Measurements from ENCODE around the gene ITIH4. TPM values are rescaled to one million over a fixed set of nuclear protein-coding genes. Genes with fewer than 3 reads are reported as not detected.

The ITIH4 gene
- total and polyA plus RNA-seq, 2 of the 13 experiments (the other 11 are each of a cell fraction or from before 2014, with no cell fraction given) = 2.7 to 5.3 TPM

GRCh38 chr3:52777127-52777958 is 53.1 kb downstream of the ITIH4 start, which contains the start of gene ITIH1 (continued):
- TF ChIP-seq, protein P1, sequence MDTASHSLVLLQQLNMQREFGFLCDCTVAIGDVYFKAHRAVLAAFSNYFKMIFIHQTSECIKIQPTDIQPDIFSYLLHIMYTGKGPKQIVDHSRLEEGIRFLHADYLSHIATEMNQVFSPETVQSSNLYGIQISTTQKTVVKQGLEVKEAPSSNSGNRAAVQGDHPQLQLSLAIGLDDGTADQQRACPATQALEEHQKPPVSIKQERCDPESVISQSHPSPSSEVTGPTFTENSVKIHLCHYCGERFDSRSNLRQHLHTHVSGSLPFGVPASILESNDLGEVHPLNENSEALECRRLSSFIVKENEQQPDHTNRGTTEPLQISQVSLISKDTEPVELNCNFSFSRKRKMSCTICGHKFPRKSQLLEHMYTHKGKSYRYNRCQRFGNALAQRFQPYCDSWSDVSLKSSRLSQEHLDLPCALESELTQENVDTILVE (CRISPR knock-in tag; IDR thresholded peaks at IDR 0.05) = no peak
- TF ChIP-seq ZBTB7B (CRISPR knock-in tag; IDR thresholded peaks at IDR 0.05) (no peak), ZMYM4 (CRISPR knock-in tag; IDR thresholded peaks at IDR 0.05) (no peak), ETV6 (CRISPR knock-in tag; conservative IDR thresholded peaks at IDR 0.05) (no peak), SAFB2 (CRISPR knock-in tag; IDR thresholded peaks at IDR 0.05; ENCODE audit: borderline replicate concordance, low read depth) (0 out of 2 replicates have a peak, but pooled peaks have one; percentile 10), ZNF567 (CRISPR knock-in tag; IDR thresholded peaks at IDR 0.05; ENCODE audit: borderline replicate concordance) (no peak), SAP130 (CRISPR knock-in tag; IDR thresholded peaks at IDR 0.05; ENCODE audit: low read depth) (peak; percentile 23; the same call in 1 of the 2 replicates), IRF9 (CRISPR knock-in tag; IDR thresholded peaks at IDR 0.05; ENCODE audit: borderline replicate concordance) (no peak), ONECUT2 (CRISPR knock-in tag; IDR thresholded peaks at IDR 0.05) (peak; percentile 68), NCOA2 (CRISPR knock-in tag; IDR thresholded peaks at IDR 0.05) (0 out of 2 replicates have a peak, but pooled peaks have one; percentile 23), KMT2B (CRISPR knock-in tag; IDR thresholded peaks at IDR 0.05) (no peak), ZNF280D (CRISPR knock-in tag; IDR thresholded peaks at IDR 0.05) (0 out of 2 replicates have a peak, but pooled peaks have one; percentile 45), RFX5 (IDR thresholded peaks at IDR 0.05; ENCODE audit: low read depth, low read length) (no peak)
- TF ChIP-seq, protein P2, sequence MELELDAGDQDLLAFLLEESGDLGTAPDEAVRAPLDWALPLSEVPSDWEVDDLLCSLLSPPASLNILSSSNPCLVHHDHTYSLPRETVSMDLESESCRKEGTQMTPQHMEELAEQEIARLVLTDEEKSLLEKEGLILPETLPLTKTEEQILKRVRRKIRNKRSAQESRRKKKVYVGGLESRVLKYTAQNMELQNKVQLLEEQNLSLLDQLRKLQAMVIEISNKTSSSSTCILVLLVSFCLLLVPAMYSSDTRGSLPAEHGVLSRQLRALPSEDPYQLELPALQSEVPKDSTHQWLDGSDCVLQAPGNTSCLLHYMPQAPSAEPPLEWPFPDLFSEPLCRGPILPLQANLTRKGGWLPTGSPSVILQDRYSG (CRISPR knock-in tag; IDR thresholded peaks at IDR 0.05) = no peak
- TF ChIP-seq, protein P3, sequence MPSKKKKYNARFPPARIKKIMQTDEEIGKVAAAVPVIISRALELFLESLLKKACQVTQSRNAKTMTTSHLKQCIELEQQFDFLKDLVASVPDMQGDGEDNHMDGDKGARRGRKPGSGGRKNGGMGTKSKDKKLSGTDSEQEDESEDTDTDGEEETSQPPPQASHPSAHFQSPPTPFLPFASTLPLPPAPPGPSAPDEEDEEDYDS (CRISPR knock-in tag; IDR thresholded peaks at IDR 0.05) = no peak
- TF ChIP-seq, protein P4, sequence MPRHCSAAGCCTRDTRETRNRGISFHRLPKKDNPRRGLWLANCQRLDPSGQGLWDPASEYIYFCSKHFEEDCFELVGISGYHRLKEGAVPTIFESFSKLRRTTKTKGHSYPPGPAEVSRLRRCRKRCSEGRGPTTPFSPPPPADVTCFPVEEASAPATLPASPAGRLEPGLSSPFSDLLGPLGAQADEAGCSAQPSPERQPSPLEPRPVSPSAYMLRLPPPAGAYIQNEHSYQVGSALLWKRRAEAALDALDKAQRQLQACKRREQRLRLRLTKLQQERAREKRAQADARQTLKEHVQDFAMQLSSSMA (CRISPR knock-in tag; IDR thresholded peaks at IDR 0.05) = no peak

Data from HepG2 (cell line).